SK-N-SH (cell line): ENCODE data around the gene NPC1. TPM values are rescaled to one million over a fixed set of nuclear protein-coding genes. Genes with fewer than 3 reads are reported as not detected.
A peak's percentile ranks its signal among the peaks of the same experiment; 100 is the strongest.

Experiments
- CTCF ChIA-PET: fragments of 300-600, 350-600 bp; formaldehyde crosslinking; extraction: SDS; loops from one replicate; lab custom pipeline; 2021; lab: Yijun Ruan, JAX
- POLR2A ChIA-PET: fragments of 350-600 bp; sonication (Branson Sonifier 250); formaldehyde crosslinking; extraction: SDS; loops from one replicate; lab custom pipeline; 2020; ENCODE audit warnings: antibody characterized with exemption, inconsistent platforms; lab: Yijun Ruan, JAX
- DNase-seq: peaks from one replicate; pipeline ENCODE4 v3.0.0; 2012
- H2AFZ ChIP-seq: fragments of 200-600 bp; sonication (generic); 2 replicates; pipeline ENCODE4 v1.8.1; 2016; ENCODE audit warnings: antibody characterized with exemption, mild to moderate bottlenecking, low read depth
- H3F3A ChIP-seq: fragments of 200-600 bp; sonication (generic); replicated peaks from 2 replicates; pipeline ENCODE3; 2016; ENCODE audit warnings: antibody characterized with exemption, mild to moderate bottlenecking; ENCODE audit not compliant: insufficient read depth
- H3K27ac ChIP-seq, 2 experiments: fragments of 200-500 bp in 1 of 2; fragments of 200-600 bp in 1 of 2; sonication (Bioruptor generic) in 1 of 2; sonication (generic), shearing (Covaris generic) in 1 of 2; 2 replicates each; pipeline versions ENCODE4 v1.5.1 to v1.6.1; 2014 to 2016; ENCODE audit warnings: low read depth in 2 of 2, inconsistent platforms in 1 of 2, low read length in 1 of 2, mild to moderate bottlenecking in 1 of 2, mixed read lengths in 1 of 2
- H3K27me3 ChIP-seq: fragments of 200-600 bp; sonication (generic), shearing (Covaris generic); 2 replicates; pipeline ENCODE4 v1.6.1; 2016; ENCODE audit warnings: mixed run types; ENCODE audit not compliant: insufficient read depth
- H3K36me3 ChIP-seq, 2 experiments: fragments of 200-500 bp in 1 of 2; fragments of 200-600 bp in 1 of 2; sonication (Bioruptor generic) in 1 of 2; sonication (generic) in 1 of 2; replicated peaks in 1 of 2; 2 replicates each; pipeline versions ENCODE3 to v1.5.1; 2014 to 2016; ENCODE audit warnings: low read length in 1 of 2, mild to moderate bottlenecking in 1 of 2; ENCODE audit not compliant: insufficient read depth in 2 of 2, control insufficient read depth in 1 of 2
- H3K4me1 ChIP-seq, 2 experiments: fragments of 200-500 bp in 1 of 2; fragments of 200-600 bp in 1 of 2; sonication (Bioruptor generic) in 1 of 2; sonication (generic), shearing (Covaris generic) in 1 of 2; 2 replicates each; pipeline versions ENCODE4 v1.5.1 to v1.6.1; 2014 to 2016; ENCODE audit warnings: low read depth in 1 of 2, low read length in 1 of 2, mixed run types in 1 of 2; ENCODE audit not compliant: insufficient read depth in 2 of 2, control insufficient read depth in 1 of 2
- H3K4me2 ChIP-seq: fragments of 200-600 bp; sonication (generic), shearing (Covaris generic); 2 replicates; pipeline ENCODE4 v1.6.1; 2017; ENCODE audit warnings: mixed run types
- H3K4me3 ChIP-seq, 2 experiments: fragments of 200-500 bp in 1 of 2; fragments of 200-600 bp in 1 of 2; sonication (Bioruptor generic) in 1 of 2; sonication (generic), shearing (Covaris generic) in 1 of 2; 2 replicates each; pipeline versions ENCODE4 v1.5.1 to v1.8.1; 2014 to 2016; ENCODE audit warnings: low read depth in 2 of 2, inconsistent platforms in 1 of 2, low read length in 1 of 2, mild to moderate bottlenecking in 1 of 2, mixed read lengths in 1 of 2, moderate library complexity in 1 of 2
- H3K79me2 ChIP-seq: fragments of 200-600 bp; sonication (generic); 2 replicates; pipeline ENCODE4 v1.8.1; 2017; ENCODE audit warnings: mild to moderate bottlenecking; ENCODE audit not compliant: insufficient read depth
- H3K9ac ChIP-seq: fragments of 200-600 bp; sonication (generic); 2 replicates; pipeline ENCODE4 v1.6.1; 2017; ENCODE audit warnings: mixed run types
- H3K9me2 ChIP-seq: fragments of 200-600 bp; sonication (generic); 2 replicates; pipeline ENCODE4 v1.6.1; 2017; ENCODE audit warnings: mixed run types
- H3K9me3 ChIP-seq: fragments of 200-600 bp; sonication (generic); 2 replicates; pipeline ENCODE4 v1.6.1; 2017; ENCODE audit warnings: mixed run types, mild to moderate bottlenecking, moderate library complexity
- H4K20me1 ChIP-seq: fragments of 200-600 bp; sonication (generic); 2 replicates; pipeline ENCODE4 v1.6.1; 2017; ENCODE audit warnings: mild to moderate bottlenecking, mixed run types; ENCODE audit not compliant: insufficient read depth
- EP300 ChIP-seq, 2 experiments: IDR thresholded peaks; 2 replicates each; pipeline versions ENCODE4 v1.4.0 to v1.6.1; 2012; ENCODE audit warnings: borderline replicate concordance in 1 of 2, low read depth in 1 of 2, low read length in 1 of 2
- EZH2phosphoT487 ChIP-seq: fragments of 200-600 bp; sonication (generic); IDR thresholded peaks from 2 replicates; pipeline ENCODE4 v1.6.1; 2017; ENCODE audit warnings: low read depth, mixed run types, mild to moderate bottlenecking, antibody characterized with exemption, moderate library complexity, borderline replicate concordance
- FOSL2 ChIP-seq: IDR thresholded peaks from 2 replicates; pipeline ENCODE4 v1.4.0; 2012; ENCODE audit warnings: low read depth, mild to moderate bottlenecking, moderate library complexity, borderline replicate concordance
- FOXJ3 ChIP-seq: sonication (generic); formaldehyde crosslinking; IDR thresholded peaks from 2 replicates; pipeline ENCODE4 v1.5.1; 2020; ENCODE audit warnings: mild to moderate bottlenecking, missing genetic modification reagents
- GATA2 ChIP-seq: sonication (generic); formaldehyde crosslinking; IDR thresholded peaks from 2 replicates; pipeline ENCODE4 v1.5.0; 2020; ENCODE audit warnings: mild to moderate bottlenecking, missing genetic modification reagents
- IRF3 ChIP-seq: fragments of 150-350 bp; IDR thresholded peaks from 2 replicates; pipeline ENCODE4 v1.6.1; 2016; ENCODE audit warnings: mild to moderate bottlenecking, low read depth, low read length
- MAX ChIP-seq: IDR thresholded peaks from 2 replicates; pipeline ENCODE4 v1.4.0; 2012; ENCODE audit warnings: low read depth
- MXI1 ChIP-seq: IDR thresholded peaks from 2 replicates; pipeline ENCODE4 v1.6.1; 2012; ENCODE audit warnings: mild to moderate bottlenecking, low read depth, low read length, improper control_type of control experiment
- RCOR1 ChIP-seq: fragments of 150-350 bp; IDR thresholded peaks from 2 replicates; pipeline ENCODE4 v1.6.1; 2017; ENCODE audit warnings: antibody characterized with exemption, low read length
- REST ChIP-seq: IDR thresholded peaks from 2 replicates; pipeline ENCODE4 v1.6.1; 2012; ENCODE audit warnings: mild to moderate bottlenecking, low read depth, low read length, moderate library complexity
- SIN3A ChIP-seq: IDR thresholded peaks from 2 replicates; pipeline ENCODE4 v1.6.1; 2012; ENCODE audit warnings: low read depth, mild to moderate bottlenecking, low read length, moderate library complexity, borderline replicate concordance
- SMC3 ChIP-seq: IDR thresholded peaks from 2 replicates; pipeline ENCODE4 v1.6.1; 2012; ENCODE audit warnings: low read depth, low read length, improper control_type of control experiment
- TAF1 ChIP-seq: IDR thresholded peaks from 2 replicates; pipeline ENCODE4 v1.6.1; 2012; ENCODE audit warnings: low read depth, mild to moderate bottlenecking, low read length, moderate library complexity, borderline replicate concordance
- USF2 ChIP-seq: fragments of 150-350 bp; IDR thresholded peaks from 2 replicates; pipeline ENCODE4 v1.6.1; 2017; ENCODE audit warnings: antibody characterized with exemption, low read length, low read depth, borderline replicate concordance
- YY1 ChIP-seq: IDR thresholded peaks from 2 replicates; pipeline ENCODE4 v1.4.0; 2012; ENCODE audit warnings: low read depth, mild to moderate bottlenecking
- WGBS: methylation state at CpG from one replicate; pipeline ENCODE4 v1.1.6; 2017; ENCODE audit warnings: low lambda C conversion rate; 5-methylcytosine and 5-hydroxymethylcytosine counted together
- polyA plus RNA-seq, 3 experiments: library from polyadenylated mRNA; depleted of rRNA; stranded (reverse); fragments of >200 nt; gene quantifications; 2 replicates each; pipeline ENCODE4 v1.2.3, GENCODE V29; 2012
- TF ChIP-seq, protein P1 (sequence below): IDR thresholded peaks from 2 replicates; pipeline ENCODE4; 2012
- TF ChIP-seq, protein P2 (sequence below): IDR thresholded peaks from 2 replicates; pipeline ENCODE4 v1.4.0; 2012; ENCODE audit warnings: low read depth, borderline replicate concordance

NPC1 gene
- polyA plus RNA-seq, 1 of the 3 experiments (the other 2 are of a cell fraction): 23.9 TPM

GRCh38 chr18:23487738-23488570 is 98.4 kb downstream of the NPC1 start:
- Histone ChIP-seq H3K27me3 (no peaks in the 10 kb centered on the region), H3F3A (peaks cover 15% of the 10 kb centered on the region), H3K27ac (no peak overlapping the region), H3K9ac (no peak overlapping the region), H4K20me1 (no peaks in the 10 kb centered on the region), H3K79me2 (no peaks in the 10 kb centered on the region), H3K4me3 (no peak overlapping the region), H3K4me2 (no peak overlapping the region), H3K9me3 (peaks cover 12% of the 10 kb centered on the region), H2AFZ (0 out of 2 replicates have a peak overlapping the region, but pooled peaks have one; percentile 41), H3K36me3 (peaks cover 0 to 4% of the 10 kb centered on the region in 2 experiments), H3K4me1 (peaks cover 0 to 2% of the 10 kb centered on the region in 2 experiments; a peak in 1 of 4 replicates), H3K9me2 (no peaks in the 10 kb centered on the region)
- ChIA-PET CTCF (interaction anchor here (0.6 to 1.8 kb wide), 5 partner anchors 11 to 509 kb away, joined by 3 to 7 read pairs (median 3); no protein-coding TSS in a partner anchor), POLR2A (no interaction called here)
- no peak for TF ChIP-seq MAX
- no peak for TF ChIP-seq TAF1
- TF ChIP-seq, protein P1, sequence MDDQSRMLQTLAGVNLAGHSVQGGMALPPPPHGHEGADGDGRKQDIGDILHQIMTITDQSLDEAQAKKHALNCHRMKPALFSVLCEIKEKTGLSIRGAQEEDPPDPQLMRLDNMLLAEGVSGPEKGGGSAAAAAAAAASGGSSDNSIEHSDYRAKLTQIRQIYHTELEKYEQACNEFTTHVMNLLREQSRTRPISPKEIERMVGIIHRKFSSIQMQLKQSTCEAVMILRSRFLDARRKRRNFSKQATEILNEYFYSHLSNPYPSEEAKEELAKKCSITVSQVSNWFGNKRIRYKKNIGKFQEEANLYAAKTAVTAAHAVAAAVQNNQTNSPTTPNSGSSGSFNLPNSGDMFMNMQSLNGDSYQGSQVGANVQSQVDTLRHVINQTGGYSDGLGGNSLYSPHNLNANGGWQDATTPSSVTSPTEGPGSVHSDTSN: no peak
- no peak for TF ChIP-seq REST
- no peak for TF ChIP-seq USF2
- TF ChIP-seq, protein P2, sequence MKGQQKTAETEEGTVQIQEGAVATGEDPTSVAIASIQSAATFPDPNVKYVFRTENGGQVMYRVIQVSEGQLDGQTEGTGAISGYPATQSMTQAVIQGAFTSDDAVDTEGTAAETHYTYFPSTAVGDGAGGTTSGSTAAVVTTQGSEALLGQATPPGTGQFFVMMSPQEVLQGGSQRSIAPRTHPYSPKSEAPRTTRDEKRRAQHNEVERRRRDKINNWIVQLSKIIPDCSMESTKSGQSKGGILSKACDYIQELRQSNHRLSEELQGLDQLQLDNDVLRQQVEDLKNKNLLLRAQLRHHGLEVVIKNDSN: no peak
- no peak for TF ChIP-seq EP300 (IDR thresholded peaks at IDR 0.05; ENCODE audit: borderline replicate concordance in 1 of 2, low read depth in 1 of 2, low read length in 1 of 2)
- no peak for TF ChIP-seq SIN3A
- no peak for TF ChIP-seq MXI1
- TF ChIP-seq SMC3: no peak
- TF ChIP-seq FOXJ3 (CRISPR knock-in tag): no peak
- no peak for TF ChIP-seq EZH2phosphoT487
- no peak for TF ChIP-seq FOSL2
- TF ChIP-seq IRF3: no peak
- TF ChIP-seq RCOR1: no peak
- no peak for TF ChIP-seq YY1
- TF ChIP-seq GATA2: no peak
- 86% methylated on average over 14 of the region's 14 CpGs for WGBS
- no peak for DNase-seq
